DOHH2 (cell line): ENCODE data around the gene BRICD5.

Source experiments
- CTCF ChIP-seq: fragments of 200-600 bp; sonication (generic); IDR thresholded peaks from one replicate; pipeline ENCODE4 v1.5.1; 2014; ENCODE audit warnings: antibody characterized with exemption, mild to moderate bottlenecking, low read depth, low read length; ENCODE audit not compliant: poor library complexity, severe bottlenecking
- EZH2phosphoT487 ChIP-seq: fragments of 200-600 bp; sonication (generic); IDR thresholded peaks from 2 replicates; pipeline ENCODE4 v1.6.1; 2017; ENCODE audit warnings: borderline replicate concordance, mild to moderate bottlenecking, antibody characterized with exemption, low read length, moderate library complexity, mixed read lengths

GRCh38 chr16:2165861-2166260 is 44.8 kb downstream of the BRICD5 start:
- TF ChIP-seq CTCF = no peak
- no peak for TF ChIP-seq EZH2phosphoT487
